Globus pallidus (tissue), 1 donor: Measurements from ENCODE around the gene ADGRG7.

Source experiments
- DNase-seq: peaks from one replicate; pipeline ENCODE4 v3.0.0-alpha.2; 2015; ENCODE audit warnings: low spot score

The ADGRG7 gene

GRCh38 chr3:100743535-100743934 lies 134.1 kb downstream of the ADGRG7 start:
- no peak for DNase-seq

GRCh38 chr3:100744671-100745070 lies 135.3 kb downstream of the ADGRG7 start:
- no peak for DNase-seq
